ENCODE measurements around the gene SPTBN4. TPM values are rescaled to one million over a fixed set of nuclear protein-coding genes. Genes with fewer than 3 reads are reported as not detected.
A peak's percentile ranks its signal among the peaks of the same experiment; 100 is the strongest.

SPTBN4 gene
- total RNA-seq, 2 experiments from 2014 or later: 0.39 to 0.40 TPM

DNA sequence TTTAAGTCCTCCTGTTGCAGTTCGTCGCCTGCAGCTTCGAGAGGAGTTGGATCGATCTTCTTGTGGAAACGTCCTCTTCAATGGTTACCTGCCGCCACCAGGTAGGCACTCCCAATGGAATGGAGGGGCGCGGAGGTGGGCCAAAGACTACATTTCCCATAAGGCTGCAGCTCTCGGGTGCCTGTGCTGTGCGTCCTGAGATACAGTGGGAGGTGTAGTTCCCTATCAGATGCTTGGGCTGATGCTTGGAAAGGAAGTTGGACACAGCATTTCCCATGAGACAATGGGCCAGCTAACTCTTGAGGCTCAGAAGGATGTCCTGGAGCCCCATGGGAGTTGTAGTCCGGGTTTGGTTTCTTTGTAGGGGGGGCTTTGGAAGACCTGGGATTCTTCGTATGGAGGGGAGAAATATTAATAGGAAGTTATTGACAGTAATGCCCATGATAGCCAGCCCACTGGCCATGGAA is 111.7 kb downstream of the SPTBN4 start:
- DNase-seq: no peak
- H3K36me3 Mint-ChIP-seq: peaks cover 13% of the 10 kb centered on the region
- POLR2A ChIA-PET: no interaction called here
- no peaks in the 10 kb centered on the region for H3K27me3 Mint-ChIP-seq
- no peaks in the 10 kb centered on the region for H3K9me3 Mint-ChIP-seq
- no peak for ATAC-seq (ENCODE audit: low read depth)
- H3K4me3 Mint-ChIP-seq: no peak overlapping the region
- peaks cover 16% of the 10 kb centered on the region for H3K4me1 Mint-ChIP-seq
- H3K27ac Mint-ChIP-seq: no peak overlapping the region

DNA sequence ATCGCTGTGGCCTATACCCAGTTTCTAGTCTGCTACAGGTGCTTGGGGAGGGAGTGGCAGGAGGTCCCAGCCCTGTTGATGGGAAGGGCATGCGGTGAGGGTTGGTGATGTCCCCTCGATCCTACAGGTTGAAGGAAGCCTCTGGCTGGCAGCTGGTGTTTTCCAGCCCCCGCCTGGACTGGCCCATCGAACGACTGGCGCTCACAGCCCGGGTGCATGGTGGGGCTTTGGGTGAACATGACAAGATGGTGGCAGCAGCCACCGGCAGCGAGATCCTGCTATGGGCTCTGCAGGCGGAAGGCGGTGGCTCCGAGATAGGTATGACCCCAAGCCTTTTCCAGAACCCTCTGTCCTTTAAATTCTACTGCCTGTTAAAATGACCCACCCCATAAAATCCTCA is 113.8 kb downstream of the SPTBN4 start:
- DNase-seq (no peak), ATAC-seq (ENCODE audit: low read depth) (no peak)
- POLR2A ChIA-PET: no interaction called here
- peaks cover 19% of the 10 kb centered on the region for H3K36me3 Mint-ChIP-seq
- no peaks in the 10 kb centered on the region for H3K27me3 Mint-ChIP-seq
- no peaks in the 10 kb centered on the region for H3K9me3 Mint-ChIP-seq
- H3K4me3 Mint-ChIP-seq: no peak overlapping the region
- H3K4me1 Mint-ChIP-seq: peaks cover 16% of the 10 kb centered on the region
- no peak overlapping the region for H3K27ac Mint-ChIP-seq

DNA sequence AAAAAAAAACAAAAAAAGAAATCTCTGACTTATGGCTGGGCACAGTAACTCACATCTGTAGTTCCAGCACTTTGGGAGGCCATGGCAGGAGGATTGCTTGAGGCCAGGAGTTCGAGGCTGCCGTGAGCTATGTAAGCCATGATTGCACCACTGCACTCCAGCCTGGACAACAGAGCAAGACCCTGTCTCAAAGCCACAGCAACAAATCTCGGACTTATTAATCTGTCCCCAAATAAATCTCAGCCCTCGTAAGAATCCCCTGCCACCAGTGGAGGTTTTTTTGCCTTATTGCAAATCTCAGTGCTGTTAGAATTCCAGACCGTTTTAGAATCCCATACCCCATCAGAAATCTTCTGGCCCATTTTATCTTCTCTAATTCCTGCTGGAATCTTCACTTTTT is 114.7 kb downstream of the SPTBN4 start:
- Mint-ChIP-seq H3K27ac (no peak overlapping the region), H3K9me3 (no peaks in the 10 kb centered on the region), H3K36me3 (peaks cover 24% of the 10 kb centered on the region), H3K27me3 (no peaks in the 10 kb centered on the region), H3K4me1 (peaks cover 18% of the 10 kb centered on the region), H3K4me3 (no peak overlapping the region)
- no peak for DNase-seq
- POLR2A ChIA-PET: interaction anchor here (0.5 to 1.1 kb wide), 3 partner anchors 14 to 276 kb away, joined by 3 to 4 read pairs (median 4); no protein-coding TSS in a partner anchor
- no peak for ATAC-seq (ENCODE audit: low read depth)

DNA sequence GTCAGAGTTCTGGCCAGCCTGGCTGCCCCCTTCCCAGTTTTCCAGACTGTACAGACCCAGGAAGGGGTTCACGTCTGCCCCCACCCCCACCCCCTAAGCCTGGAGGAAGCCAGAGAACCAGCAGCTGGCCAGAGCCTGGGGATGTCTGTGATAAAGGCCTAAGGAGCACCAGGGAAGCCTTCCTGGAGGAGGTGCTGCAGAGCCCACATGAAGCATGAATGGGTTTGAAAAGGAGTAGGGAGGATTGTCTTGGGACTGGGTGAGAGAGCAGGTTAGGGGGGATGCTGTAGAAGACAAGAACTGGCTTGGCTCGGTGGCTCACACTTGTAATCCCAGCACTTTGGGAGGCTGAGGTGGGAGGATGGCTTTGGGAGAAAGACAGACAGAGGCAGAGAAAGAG is 115.7 kb downstream of the SPTBN4 start:
- H3K36me3 Mint-ChIP-seq: peaks cover 29% of the 10 kb centered on the region
- H3K4me3 Mint-ChIP-seq: no peak overlapping the region
- POLR2A ChIA-PET: interaction anchor here (0.6 kb wide), 1 partner anchor 39 kb away, joined by 3 read pairs; no protein-coding TSS in a partner anchor
- H3K4me1 Mint-ChIP-seq: peaks cover 20% of the 10 kb centered on the region
- no peak for DNase-seq
- H3K27me3 Mint-ChIP-seq: no peaks in the 10 kb centered on the region
- no peaks in the 10 kb centered on the region for H3K9me3 Mint-ChIP-seq
- H3K27ac Mint-ChIP-seq: no peak overlapping the region
- no peak for ATAC-seq (ENCODE audit: low read depth)

DNA sequence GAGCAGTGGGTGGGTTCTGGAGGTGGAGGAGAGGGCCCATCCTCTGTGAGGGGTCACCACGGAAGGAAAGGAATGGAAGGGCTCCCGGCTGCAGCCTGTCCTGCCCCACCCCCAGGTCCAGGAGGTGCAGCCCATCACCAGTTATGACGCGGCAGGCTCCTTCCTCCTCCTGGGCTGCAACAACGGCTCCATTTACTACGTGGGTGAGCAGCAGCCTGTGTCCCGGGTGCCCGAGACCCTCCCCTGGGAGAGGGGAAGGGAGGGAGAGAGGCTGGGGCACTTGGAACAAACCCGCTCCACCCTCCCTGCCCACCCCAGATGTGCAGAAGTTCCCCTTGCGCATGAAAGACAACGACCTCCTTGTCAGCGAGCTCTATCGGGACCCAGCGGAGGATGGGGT is 116.5 kb downstream of the SPTBN4 start:
- no peak for ATAC-seq (ENCODE audit: low read depth)
- H3K9me3 Mint-ChIP-seq: no peaks in the 10 kb centered on the region
- peaks cover 31% of the 10 kb centered on the region for H3K36me3 Mint-ChIP-seq
- no peak overlapping the region for H3K4me3 Mint-ChIP-seq
- peaks cover 14% of the 10 kb centered on the region for H3K4me1 Mint-ChIP-seq
- no peak overlapping the region for H3K27ac Mint-ChIP-seq
- POLR2A ChIA-PET: no interaction called here
- no peak for DNase-seq
- no peaks in the 10 kb centered on the region for H3K27me3 Mint-ChIP-seq

DNA sequence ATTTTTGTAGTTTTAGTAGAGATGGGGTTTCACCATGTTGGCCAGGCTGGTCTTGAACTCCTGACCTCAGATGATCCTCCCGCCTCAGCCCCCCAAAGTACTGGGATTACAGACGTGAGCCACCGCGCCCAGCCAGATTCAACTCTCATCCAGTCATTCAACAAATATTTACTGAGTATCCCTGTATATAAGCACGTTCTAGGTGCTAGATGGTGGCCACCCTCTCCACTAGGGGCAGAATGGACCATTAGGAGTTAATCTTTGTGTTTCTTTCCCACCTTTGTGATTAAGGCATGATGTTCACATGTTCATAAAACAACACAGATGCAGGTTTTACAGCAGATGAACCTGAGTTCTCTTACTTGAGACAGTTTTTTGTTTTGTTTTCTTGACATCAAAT is 117.2 kb downstream of the SPTBN4 start:
- DNase-seq: no peak
- Mint-ChIP-seq H3K9me3 (no peaks in the 10 kb centered on the region), H3K4me1 (peaks cover 10% of the 10 kb centered on the region), H3K4me3 (no peak overlapping the region), H3K27ac (no peak overlapping the region), H3K27me3 (no peaks in the 10 kb centered on the region), H3K36me3 (peaks cover 30% of the 10 kb centered on the region)
- no peak for ATAC-seq (ENCODE audit: low read depth)
- POLR2A ChIA-PET: no interaction called here

DNA sequence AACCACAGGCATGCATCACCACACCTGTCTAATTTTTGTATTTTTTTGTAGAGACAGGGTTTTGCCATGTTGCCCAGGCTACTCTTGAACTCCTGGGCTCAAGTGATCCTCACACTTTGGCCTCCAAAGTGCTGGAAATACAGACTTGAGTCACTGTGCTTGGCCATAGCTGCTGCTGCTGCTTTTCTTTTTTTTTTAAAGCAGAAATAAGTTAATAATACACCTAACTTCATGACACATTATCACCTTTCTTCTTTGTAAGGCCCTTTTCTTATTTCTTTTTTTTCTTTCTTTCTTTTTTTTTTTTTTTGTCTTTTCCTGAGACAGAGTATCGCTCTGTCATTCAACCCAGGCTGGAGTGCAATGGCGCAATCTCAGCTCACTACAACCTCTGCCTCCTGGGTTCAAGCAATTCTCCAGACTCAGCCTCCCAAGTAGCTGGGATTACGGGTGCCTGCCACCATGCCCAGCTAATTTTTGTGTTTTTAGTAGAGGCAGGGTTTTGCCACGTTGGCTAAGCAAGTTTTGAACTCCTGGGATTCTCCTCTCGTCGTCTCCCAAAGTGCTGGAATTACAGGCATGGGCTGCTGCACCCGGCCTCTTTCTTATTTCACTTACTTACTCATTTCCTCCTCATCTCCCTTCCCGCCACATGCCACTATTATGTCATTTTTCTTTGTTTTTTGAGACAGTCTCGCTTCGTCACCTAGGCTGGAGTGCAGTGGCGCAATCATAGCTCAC is 118.6 kb downstream of the SPTBN4 start:
- Mint-ChIP-seq H3K9me3 (no peaks in the 10 kb centered on the region), H3K4me3 (no peak overlapping the region), H3K27me3 (no peaks in the 10 kb centered on the region), H3K4me1 (peaks cover 10% of the 10 kb centered on the region), H3K27ac (no peak overlapping the region), H3K36me3 (peaks cover 30% of the 10 kb centered on the region)
- ATAC-seq (ENCODE audit: low read depth) (no peak), DNase-seq (no peak)
- POLR2A ChIA-PET: interaction anchor here (0.7 kb wide), 1 partner anchor 36 kb away, joined by 3 read pairs; no protein-coding TSS in a partner anchor

DNA sequence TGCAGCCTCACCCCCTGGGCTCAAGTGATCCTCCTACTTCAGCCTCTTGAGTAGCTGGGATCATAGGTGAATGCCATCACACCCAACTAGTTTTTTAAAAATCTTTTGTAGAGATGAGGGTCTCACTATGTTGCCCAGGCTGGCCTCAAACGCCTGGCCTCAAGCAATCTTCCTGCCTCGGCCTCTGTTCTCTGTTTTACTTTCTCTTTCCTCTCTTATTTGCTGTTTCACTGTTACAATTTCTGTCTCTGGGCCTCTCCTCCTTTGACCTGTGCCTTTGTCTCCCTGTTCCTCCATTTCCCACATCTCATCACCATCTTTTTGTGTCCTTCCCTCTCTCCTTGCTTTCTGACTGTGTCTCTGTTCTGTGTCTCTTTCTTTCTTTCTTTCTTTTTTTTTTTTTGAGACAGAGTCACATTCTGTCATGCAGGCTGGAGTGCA is 119.2 kb downstream of the SPTBN4 start:
- Mint-ChIP-seq H3K4me3 (no peak overlapping the region), H3K4me1 (peaks cover 10% of the 10 kb centered on the region), H3K36me3 (peaks cover 30% of the 10 kb centered on the region), H3K9me3 (no peaks in the 10 kb centered on the region), H3K27ac (no peak overlapping the region), H3K27me3 (no peaks in the 10 kb centered on the region)
- no peak for ATAC-seq (ENCODE audit: low read depth)
- POLR2A ChIA-PET: interaction anchor here (0.7 kb wide), 1 partner anchor 37 kb away, joined by 3 read pairs; no protein-coding TSS in a partner anchor
- no peak for DNase-seq

DNA sequence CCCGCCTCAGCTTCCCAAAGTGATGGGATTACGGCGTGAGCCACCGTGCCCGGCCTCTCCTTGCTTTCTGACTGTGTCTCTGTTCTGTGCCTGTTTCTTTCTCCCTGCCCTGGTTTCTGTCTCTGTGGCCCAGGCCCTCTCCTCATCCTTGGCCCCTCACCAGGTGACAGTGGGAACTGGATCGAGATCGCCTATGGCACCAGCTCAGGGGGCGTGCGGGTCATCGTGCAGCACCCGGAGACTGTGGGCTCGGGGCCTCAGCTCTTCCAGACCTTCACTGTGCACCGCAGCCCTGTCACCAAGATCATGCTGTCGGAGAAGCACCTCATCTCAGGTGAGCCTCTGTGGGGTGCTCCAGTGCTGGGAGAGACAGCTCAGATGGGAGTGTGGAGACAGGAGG is 119.8 kb downstream of the SPTBN4 start:
- H3K4me1 Mint-ChIP-seq: peaks cover 10% of the 10 kb centered on the region
- ATAC-seq (ENCODE audit: low read depth) (no peak), DNase-seq (no peak)
- peaks cover 30% of the 10 kb centered on the region for H3K36me3 Mint-ChIP-seq
- no peak overlapping the region for H3K4me3 Mint-ChIP-seq
- H3K9me3 Mint-ChIP-seq: no peaks in the 10 kb centered on the region
- no peak overlapping the region for H3K27ac Mint-ChIP-seq
- no peaks in the 10 kb centered on the region for H3K27me3 Mint-ChIP-seq
- POLR2A ChIA-PET: interaction anchor here (0.5 kb wide), 1 partner anchor 25 kb away, joined by 4 read pairs; no protein-coding TSS in a partner anchor

DNA sequence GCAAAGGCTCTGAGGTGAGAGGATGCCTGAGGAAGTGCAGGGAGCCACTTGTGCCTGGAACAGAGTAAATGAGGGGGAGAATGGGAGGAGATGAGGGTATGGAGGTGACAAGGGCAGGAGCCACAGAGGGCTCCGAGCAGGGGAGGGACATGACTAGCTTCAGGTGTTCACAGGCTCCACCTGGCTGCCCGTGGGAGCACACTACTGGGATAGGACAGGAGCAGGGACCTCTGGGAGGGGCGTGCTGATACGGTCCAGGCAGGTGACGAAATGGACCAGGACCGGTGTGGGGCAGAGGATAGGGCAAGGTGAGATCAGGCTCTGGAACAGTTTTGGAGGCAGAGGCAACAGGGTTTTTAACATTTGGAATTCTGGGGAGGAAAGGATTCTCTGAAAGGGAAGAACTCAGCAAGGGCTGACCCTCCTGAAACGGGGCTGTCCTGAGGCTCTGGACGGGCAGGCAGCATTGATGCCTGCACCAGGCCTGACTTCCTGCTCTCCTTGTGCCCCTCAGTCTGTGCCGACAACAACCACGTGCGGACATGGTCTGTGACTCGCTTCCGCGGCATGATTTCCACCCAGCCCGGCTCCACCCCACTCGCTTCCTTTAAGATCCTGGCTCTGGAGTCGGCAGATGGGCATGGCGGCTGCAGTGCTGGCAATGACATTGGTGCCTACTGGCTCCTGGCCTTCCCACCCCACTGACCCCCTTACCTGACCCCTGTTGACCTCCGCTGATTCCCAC is 121.5 kb downstream of the SPTBN4 start:
- Mint-ChIP-seq H3K27me3 (no peaks in the 10 kb centered on the region), H3K36me3 (peaks cover 28% of the 10 kb centered on the region), H3K4me1 (peaks cover 8% of the 10 kb centered on the region), H3K27ac (peak overlapping the region; percentile 7), H3K4me3 (no peak overlapping the region), H3K9me3 (no peaks in the 10 kb centered on the region)
- no peak for DNase-seq
- POLR2A ChIA-PET: no interaction called here
- no peak for ATAC-seq (ENCODE audit: low read depth)

DNA sequence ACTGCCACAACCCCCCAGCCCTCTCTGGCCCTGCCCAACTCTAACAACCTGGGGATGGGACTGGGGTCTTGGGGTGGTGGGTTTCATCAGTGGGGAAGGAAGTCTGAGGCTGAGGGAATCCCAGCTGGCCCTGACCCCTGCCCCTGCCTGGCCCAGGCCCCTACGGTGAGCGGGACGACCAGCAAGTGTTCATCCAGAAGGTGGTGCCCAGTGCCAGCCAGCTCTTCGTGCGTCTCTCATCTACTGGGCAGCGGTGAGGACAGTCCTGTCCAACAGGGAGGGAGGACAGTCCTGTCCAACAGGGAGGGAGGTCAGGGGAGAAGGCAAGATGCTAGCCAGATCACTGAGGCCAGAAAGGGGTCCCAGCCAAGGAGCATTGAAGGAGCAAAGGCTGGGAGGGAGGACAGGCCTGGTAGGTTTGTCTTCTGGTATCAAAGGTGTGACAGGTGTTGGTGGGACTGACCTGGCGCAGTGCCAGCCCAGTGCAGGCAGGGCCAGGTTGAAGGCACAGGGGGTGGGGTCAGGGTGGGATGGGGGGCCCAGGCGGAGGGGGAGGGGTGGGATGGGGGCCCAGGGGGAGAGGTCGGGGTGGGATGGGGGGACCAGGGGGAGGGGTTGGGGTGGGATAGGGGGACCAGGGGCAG is 122.2 kb downstream of the SPTBN4 start:
- H3K27ac Mint-ChIP-seq: no peak overlapping the region
- no peak overlapping the region for H3K4me3 Mint-ChIP-seq
- peaks cover 26% of the 10 kb centered on the region for H3K36me3 Mint-ChIP-seq
- ATAC-seq (ENCODE audit: low read depth): no peak
- no peaks in the 10 kb centered on the region for H3K9me3 Mint-ChIP-seq
- H3K4me1 Mint-ChIP-seq: peaks cover 8% of the 10 kb centered on the region
- POLR2A ChIA-PET: no interaction called here
- no peak for DNase-seq
- no peaks in the 10 kb centered on the region for H3K27me3 Mint-ChIP-seq

DNA sequence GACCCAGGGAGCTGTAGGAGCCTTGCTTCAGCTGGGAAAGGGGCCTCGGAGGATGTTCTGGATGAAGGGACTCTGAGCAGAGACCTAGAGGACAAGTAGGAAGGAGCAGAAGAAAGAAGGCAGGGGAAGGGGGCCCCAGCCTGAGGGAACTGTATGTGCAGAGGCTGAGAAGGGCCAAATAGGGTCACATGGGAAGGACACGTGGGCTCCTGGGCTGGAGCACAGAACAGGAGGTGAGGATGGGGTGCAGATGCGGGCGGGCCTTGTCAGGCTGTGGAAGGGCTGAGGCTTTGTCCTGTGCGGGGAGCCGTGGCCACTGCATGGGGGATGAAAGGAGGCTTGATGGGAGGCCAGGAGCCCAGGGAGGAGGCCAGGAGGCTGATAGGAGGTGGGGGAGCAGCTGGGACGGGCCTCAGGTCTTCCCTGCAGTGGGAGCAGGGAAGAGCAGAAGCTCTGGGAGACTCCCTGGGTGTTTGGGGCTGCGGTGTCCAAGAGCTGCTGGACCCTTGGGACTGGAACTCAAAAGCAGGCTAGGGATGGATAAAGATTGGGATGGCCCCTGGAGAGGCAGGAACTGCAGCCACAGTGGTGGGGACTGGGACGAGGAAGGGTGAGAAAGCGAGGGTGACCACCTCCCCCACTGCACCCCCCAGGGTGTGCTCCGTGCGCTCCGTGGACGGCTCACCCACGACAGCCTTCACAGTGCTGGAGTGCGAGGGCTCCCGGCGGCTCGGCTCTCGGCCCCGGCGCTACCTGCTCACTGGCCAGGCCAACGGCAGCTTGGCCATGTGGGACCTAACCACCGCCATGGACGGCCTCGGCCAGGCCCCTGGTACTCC is 123.0 kb downstream of the SPTBN4 start:
- DNase-seq (no peak), ATAC-seq (ENCODE audit: low read depth) (no peak)
- POLR2A ChIA-PET: no interaction called here
- Mint-ChIP-seq H3K9me3 (no peaks in the 10 kb centered on the region), H3K27me3 (peaks cover 5% of the 10 kb centered on the region), H3K27ac (no peak overlapping the region), H3K4me1 (peaks cover 15% of the 10 kb centered on the region), H3K36me3 (peaks cover 22% of the 10 kb centered on the region), H3K4me3 (no peak overlapping the region)

All from activated naive CD8-positive, alpha-beta T cell treated with anti-CD3 and anti-CD28 coated beads, Interleukin-2, amount 10 ng/mL, durations not matched to agents 7 days and 5 days (primary cell).